BE2C (cell line): ENCODE data around the gene PTGDS. TPM values are rescaled to one million over a fixed set of nuclear protein-coding genes. Genes with fewer than 3 reads are reported as not detected.
A peak's percentile ranks its signal among the peaks of the same experiment; 100 is the strongest.

ENCODE experiments used
- DNase-seq: peaks from one replicate; pipeline ENCODE4 v3.0.0-alpha.2; 2020
- H3K27me3 ChIP-seq: fragments of 250-450 bp; sonication (Bioruptor Pico); 2 replicates; pipeline ENCODE4 v1.5.1; 2020; ENCODE audit warnings: mild to moderate bottlenecking
- H3K36me3 ChIP-seq: fragments of 250-450 bp; sonication (Bioruptor Pico); 2 replicates; pipeline ENCODE4 v1.5.1; 2020; ENCODE audit warnings: mild to moderate bottlenecking
- H3K4me1 ChIP-seq: fragments of 250-450 bp; sonication (Bioruptor Pico); 2 replicates; pipeline ENCODE4 v1.5.1; 2020
- H3K4me3 ChIP-seq: 2 replicates; pipeline ENCODE4 v1.5.1; 2011; ENCODE audit warnings: low read depth, low read length
- H3K9me3 ChIP-seq: fragments of 250-450 bp; sonication (Bioruptor Pico); 2 replicates; pipeline ENCODE4 v1.5.1; 2020
- CTCF ChIP-seq: IDR thresholded peaks from 2 replicates; pipeline ENCODE4 v1.5.1; 2012; ENCODE audit warnings: mild to moderate bottlenecking, low read depth, low read length
- polyA plus RNA-seq: library from polyadenylated mRNA; unstranded; fragments of >200 nt; gene quantifications from one replicate; pipeline ENCODE4 v1.2.1, GENCODE V29; 2012; ENCODE audit warnings: low read depth, missing spikeins; ENCODE audit not compliant: insufficient read length, insufficient read depth

The PTGDS gene
- polyA plus RNA-seq = 1.5 TPM

GRCh38 chr9:136977223-136977622 is at the start of gene PTGDS:
Gene PTGDS, plus strand, starts transcription at chr9:136977504. Its CDS starts 75 bp downstream, at chr9:136977579.
- DNase-seq = no peak
- peak within 1 kb of the TSS; percentile 31 for H3K4me3 ChIP-seq
- no peaks in the 10 kb centered on the region for H3K27me3 ChIP-seq
- peaks cover 18% of the 10 kb centered on the region for H3K4me1 ChIP-seq
- TF ChIP-seq CTCF = no peak
- H3K9me3 ChIP-seq = no peaks in the 10 kb centered on the region
- no peaks in the 10 kb centered on the region for H3K36me3 ChIP-seq

- 0 out of 2 replicates have a peak, but pooled peaks cover 3% of the 10 kb centered on the region for H3K4me1 ChIP-seq
- peaks cover 40% of the 10 kb centered on the region for H3K36me3 ChIP-seq
- no peaks in the 10 kb centered on the region for H3K27me3 ChIP-seq
- TF ChIP-seq CTCF = no peak
- no peak for DNase-seq
- H3K9me3 ChIP-seq = no peaks in the 10 kb centered on the region
- no peak overlapping the region for H3K4me3 ChIP-seq
These were observed 48.7 kb upstream of the PTGDS start for GRCh38 chr9:136928591-136928990.

- TF ChIP-seq CTCF = no peak
- Histone ChIP-seq H3K27me3 (no peaks in the 10 kb centered on the region), H3K36me3 (peaks cover 36% of the 10 kb centered on the region), H3K9me3 (no peaks in the 10 kb centered on the region), H3K4me3 (no peak overlapping the region), H3K4me1 (0 out of 2 replicates have a peak, but pooled peaks cover 3% of the 10 kb centered on the region)
- no peak for DNase-seq
These were observed 47.3 kb upstream of the PTGDS start for GRCh38 chr9:136930014-136930413.

DNA sequence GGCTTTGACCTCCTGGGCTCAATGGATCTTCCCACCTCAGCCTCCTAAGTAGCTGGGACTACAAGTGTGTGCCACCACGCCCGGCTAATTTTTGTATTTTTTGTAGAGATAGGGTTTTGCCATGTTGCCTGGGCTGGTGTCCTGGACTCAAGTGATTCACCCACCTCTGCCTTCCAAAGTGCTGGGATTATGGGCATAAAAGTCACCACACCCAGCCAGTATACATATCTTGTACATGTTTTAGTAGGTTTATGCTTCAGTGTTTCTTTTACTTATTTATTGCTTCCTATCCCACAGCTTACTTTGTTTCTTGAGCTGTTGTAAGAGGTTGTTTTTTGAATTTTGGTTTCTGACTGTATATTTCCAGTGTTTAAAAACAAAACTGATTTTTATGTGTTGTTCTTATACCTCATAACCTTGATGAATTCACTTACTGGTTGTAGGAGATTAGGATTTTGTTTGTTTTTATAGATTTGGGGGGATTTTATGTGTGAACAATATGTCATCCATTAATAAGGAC is 45.6 kb upstream of the PTGDS start:
- Histone ChIP-seq H3K27me3 (no peaks in the 10 kb centered on the region), H3K36me3 (peaks cover 23% of the 10 kb centered on the region), H3K9me3 (no peaks in the 10 kb centered on the region), H3K4me3 (no peak overlapping the region), H3K4me1 (0 out of 2 replicates have a peak, but pooled peaks cover 3% of the 10 kb centered on the region)
- no peak for TF ChIP-seq CTCF
- DNase-seq = no peak

DNA sequence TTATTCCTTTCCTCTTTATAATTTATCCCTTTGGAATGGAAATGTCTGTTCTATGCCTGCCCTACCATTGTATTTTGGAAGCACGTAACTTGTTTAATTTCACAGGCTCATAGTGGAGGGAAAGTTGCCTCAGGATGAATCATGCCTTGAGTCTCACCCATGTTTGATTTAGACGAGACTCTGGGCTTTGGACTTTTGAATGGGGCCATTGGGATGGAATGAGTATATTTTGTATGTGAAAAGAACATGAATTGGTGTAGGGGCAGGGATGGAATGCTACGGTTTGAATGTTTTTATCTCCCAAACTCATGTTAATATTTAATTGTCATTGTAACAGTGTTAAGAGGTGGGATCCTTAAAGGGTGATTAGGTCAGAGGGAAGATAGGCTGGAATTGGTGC is 43.0 kb upstream of the PTGDS start:
- TF ChIP-seq CTCF = no peak
- Histone ChIP-seq H3K9me3 (no peaks in the 10 kb centered on the region), H3K27me3 (no peaks in the 10 kb centered on the region), H3K4me1 (no peaks in the 10 kb centered on the region), H3K36me3 (peaks cover 23% of the 10 kb centered on the region), H3K4me3 (no peak overlapping the region)
- DNase-seq = no peak

DNA sequence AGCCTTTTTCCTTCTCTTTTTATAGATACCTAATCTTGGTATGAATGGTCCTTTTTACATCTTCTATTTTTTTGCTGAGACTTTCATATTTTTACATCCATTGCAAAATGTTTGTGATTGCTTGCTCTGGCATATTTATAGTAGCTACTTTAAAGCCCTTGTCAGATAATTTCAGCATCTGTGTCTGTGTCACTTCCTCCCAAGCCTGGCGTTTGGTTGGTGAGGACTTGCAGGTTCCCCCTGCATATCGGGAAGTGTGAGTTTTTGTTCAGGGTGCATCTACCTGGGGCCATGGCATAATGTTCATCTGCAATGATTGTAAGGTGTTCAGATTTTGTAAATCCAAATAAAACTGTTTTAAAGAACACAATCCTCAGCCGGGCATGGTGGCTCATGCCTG is 41.7 kb upstream of the PTGDS start:
- H3K4me3 ChIP-seq = no peak overlapping the region
- H3K9me3 ChIP-seq = no peaks in the 10 kb centered on the region
- DNase-seq = no peak
- H3K36me3 ChIP-seq = peaks cover 32% of the 10 kb centered on the region
- no peaks in the 10 kb centered on the region for H3K4me1 ChIP-seq
- no peak for TF ChIP-seq CTCF
- H3K27me3 ChIP-seq = no peaks in the 10 kb centered on the region
